IMR-90 (cell line): Measurements from ENCODE around the gene RNF112. TPM values are rescaled to one million over a fixed set of nuclear protein-coding genes. Genes with fewer than 3 reads are reported as not detected.

Experiments used
- ATAC-seq: fragments of 200-7000 bp; cut with Tn5 transposase; 2 replicates; pipeline ENCODE4 v1.9.1; 2020; ENCODE audit warnings: low read depth, mild to moderate bottlenecking, moderate library complexity
- BruUV-seq: library from RNA; stranded (reverse); fragments of 400-500 nt; replicated peaks from 2 replicates; lab custom pipeline; 2021; lab: Mats Ljungman, UMichigan
- CTCF ChIA-PET: fragments of 300-600 bp; formaldehyde crosslinking; extraction: SDS; loops from one replicate; lab custom pipeline; 2021; ENCODE audit warnings: antibody characterized with exemption; lab: Yijun Ruan, JAX
- POLR2A ChIA-PET: fragments of 300-600 bp; sonication (Branson Sonifier 250); formaldehyde crosslinking; loops from one replicate; lab custom pipeline; 2022; ENCODE audit warnings: antibody characterized with exemption; ENCODE audit not compliant: unreplicated experiment; lab: Charles Lee
- DNase-seq: peaks from one replicate; pipeline ENCODE4 v3.0.0; 2013
- H2AFZ ChIP-seq: replicated peaks from 2 replicates; pipeline ENCODE3; 2013; ENCODE audit warnings: low read length, mild to moderate bottlenecking; ENCODE audit not compliant: poor library complexity
- H2AK5ac ChIP-seq: 2 replicates; pipeline ENCODE4 v1.6.1; 2013; ENCODE audit warnings: low read depth, low read length, inconsistent platforms
- H2AK9ac ChIP-seq: replicated peaks from 2 replicates; pipeline ENCODE3; 2013; ENCODE audit warnings: mild to moderate bottlenecking, low read depth, low read length, moderate library complexity; ENCODE audit not compliant: poor library complexity
- H2BK120ac ChIP-seq: 2 replicates; pipeline ENCODE4 v1.6.1; 2013; ENCODE audit warnings: low read depth, low read length, inconsistent platforms
- H2BK15ac ChIP-seq: 3 replicates; pipeline ENCODE4 v1.6.1; 2013; ENCODE audit warnings: low read depth, low read length, inconsistent platforms
- H2BK20ac ChIP-seq: 2 replicates; pipeline ENCODE4 v1.6.1; 2013; ENCODE audit warnings: low read depth, mild to moderate bottlenecking, inconsistent platforms, low read length, moderate library complexity
- H2BK5ac ChIP-seq: 2 replicates; pipeline ENCODE4 v1.6.1; 2013; ENCODE audit warnings: mild to moderate bottlenecking, low read depth, low read length, inconsistent platforms; ENCODE audit not compliant: poor library complexity, severe bottlenecking
- H3K14ac ChIP-seq: replicated peaks from 2 replicates; pipeline ENCODE4 v1.6.1; 2013; ENCODE audit warnings: low read depth, low read length, inconsistent platforms
- H3K18ac ChIP-seq: 2 replicates; pipeline ENCODE4 v1.6.1; 2013; ENCODE audit warnings: low read depth, low read length, control low read depth
- H3K23ac ChIP-seq: 2 replicates; pipeline ENCODE4 v1.6.1; 2013; ENCODE audit warnings: low read depth, low read length, inconsistent platforms
- H3K27ac ChIP-seq: 2 replicates; pipeline ENCODE4 v1.5.1; 2013; ENCODE audit warnings: mild to moderate bottlenecking, control low read depth, low read length; ENCODE audit not compliant: insufficient read depth
- H3K27me3 ChIP-seq: 2 replicates; pipeline ENCODE4 v1.6.1; 2013; ENCODE audit warnings: low read length; ENCODE audit not compliant: control insufficient read depth, insufficient read depth
- H3K36me3 ChIP-seq: 2 replicates; pipeline ENCODE4 v1.6.1; 2013; ENCODE audit warnings: low read length, mixed read lengths; ENCODE audit not compliant: control insufficient read depth, insufficient read depth
- H3K4ac ChIP-seq: 2 replicates; pipeline ENCODE4 v1.6.1; 2013; ENCODE audit warnings: low read depth, low read length, inconsistent platforms
- H3K4me1 ChIP-seq: 2 replicates; pipeline ENCODE4 v1.6.1; 2013; ENCODE audit warnings: low read length, mixed read lengths; ENCODE audit not compliant: control insufficient read depth, insufficient read depth
- H3K4me2 ChIP-seq: 2 replicates; pipeline ENCODE4 v1.6.1; 2013; ENCODE audit warnings: low read depth, mild to moderate bottlenecking, control low read depth, low read length, moderate library complexity
- H3K4me3 ChIP-seq: 2 replicates; pipeline ENCODE4 v1.5.1; 2013; ENCODE audit warnings: low read depth, mild to moderate bottlenecking, control low read depth, low read length, moderate library complexity; ENCODE audit not compliant: insufficient read depth
- H3K56ac ChIP-seq: 2 replicates; pipeline ENCODE4 v1.6.1; 2013; ENCODE audit warnings: low read length, inconsistent platforms; ENCODE audit not compliant: insufficient read depth; ENCODE audit errors: extremely low read depth
- H3K79me1 ChIP-seq, 2 experiments: 2 replicates each; pipeline ENCODE4 v1.6.1; 2013; ENCODE audit warnings: low read length in 2 of 2, inconsistent platforms in 1 of 2, low read depth in 1 of 2
- H3K9ac ChIP-seq: 2 replicates; pipeline ENCODE4 v1.6.1; 2013; ENCODE audit warnings: low read depth, low read length, control low read depth
- H3K9me1 ChIP-seq: 2 replicates; pipeline ENCODE4 v1.6.1; 2013; ENCODE audit warnings: low read length, inconsistent platforms; ENCODE audit not compliant: insufficient read depth
- H3K9me3 ChIP-seq: 2 replicates; pipeline ENCODE4 v1.6.1; 2013; ENCODE audit warnings: low read length; ENCODE audit not compliant: control insufficient read depth, insufficient read depth
- H4K20me1 ChIP-seq: 2 replicates; pipeline ENCODE4 v1.6.1; 2013; ENCODE audit warnings: low read length, inconsistent platforms; ENCODE audit not compliant: insufficient read depth
- H4K5ac ChIP-seq: 2 replicates; pipeline ENCODE4 v1.6.1; 2013; ENCODE audit warnings: mild to moderate bottlenecking, low read depth, low read length, control low read depth
- H4K8ac ChIP-seq, 2 experiments: 2 replicates each; pipeline ENCODE4 v1.6.1; 2013; ENCODE audit warnings: low read depth in 2 of 2, low read length in 2 of 2, control low read depth in 1 of 2, inconsistent platforms in 1 of 2
- H4K91ac ChIP-seq: 2 replicates; pipeline ENCODE4 v1.6.1; 2013; ENCODE audit warnings: low read depth, low read length, inconsistent platforms; ENCODE audit not compliant: insufficient read depth
- BHLHE40 ChIP-seq: fragments of 150-350 bp; IDR thresholded peaks from 2 replicates; pipeline ENCODE4 v1.6.1; 2016; ENCODE audit warnings: mild to moderate bottlenecking, low read depth, low read length
- FOS ChIP-seq: fragments of 150-350 bp; IDR thresholded peaks from 2 replicates; pipeline ENCODE4 v1.6.1; 2016; ENCODE audit warnings: low read depth, low read length
- RAD21 ChIP-seq: IDR thresholded peaks from 2 replicates; pipeline ENCODE4 v1.6.1; 2012; ENCODE audit warnings: low read length, improper control_type of control experiment
- SMC3 ChIP-seq: fragments of 150-350 bp; IDR thresholded peaks from 2 replicates; pipeline ENCODE4 v1.6.1; 2016; ENCODE audit warnings: low read depth, mild to moderate bottlenecking, antibody characterized with exemption, low read length, moderate library complexity
- USF2 ChIP-seq: fragments of 150-350 bp; IDR thresholded peaks from 2 replicates; pipeline ENCODE4 v1.6.1; 2017; ENCODE audit warnings: mild to moderate bottlenecking, antibody characterized with exemption, low read length, low read depth
- WGBS, 2 experiments: methylation state at CpG; one replicate each; pipeline versions ENCODE4 v1.1.5 to v1.1.7; 2013; ENCODE audit warnings: missing lambda C conversion rate in 2 of 2; ENCODE audit not compliant: insufficient read length in 1 of 2; ENCODE audit errors: extremely low coverage in 2 of 2; 5-methylcytosine and 5-hydroxymethylcytosine counted together
- dilution Hi-C: fragments of 300-500 bp; cut with HindIII; formaldehyde crosslinking; loops from one replicate; pipeline ENCODE4 v1.14.3; 2018; ENCODE audit warnings: low sequenced_read_pairs; ENCODE audit not compliant: unreplicated experiment
- in situ Hi-C: fragments of 300-500 bp; cut with MboI; formaldehyde crosslinking; loops from 3 replicates; pipeline ENCODE4 v1.14.3; 2019; ENCODE audit warnings: low sequenced_read_pairs, inconsistent platforms, mixed read lengths
- intact Hi-C: fragments of 100-400 bp; cut with micrococcal nuclease; formaldehyde crosslinking; loops from 2 replicates; pipeline ENCODE4 v1.10.0; 2022
- polyA plus RNA-seq, 3 experiments: library from polyadenylated mRNA; depleted of rRNA; stranded (reverse); fragments of >200 nt; gene quantifications; 2 replicates each; pipeline ENCODE4 v1.2.3, GENCODE V29; 2012; ENCODE audit warnings: low replicate concordance in 1 of 3
- total RNA-seq: library from RNA; depleted of rRNA; stranded (reverse); fragments of >200 nt; gene quantifications from 2 replicates; pipeline ENCODE4 v1.2.3, GENCODE V29; 2012

Gene RNF112
- total and polyA plus RNA-seq, 2 of the 4 experiments (the other 2 are of a cell fraction), result 2.5 to 5.7 TPM

- Histone ChIP-seq H3K9me3 (no peaks in the 10 kb centered on the region), H3K9ac (no peak overlapping the region), H2AFZ (no peak overlapping the region), H2AK9ac (no peak overlapping the region), H3K4me3 (no peak overlapping the region), H4K20me1 (no peaks in the 10 kb centered on the region), H3K27me3 (no peaks in the 10 kb centered on the region), H4K8ac (no peak overlapping the region), H2BK20ac (no peak overlapping the region), H2BK5ac (no peak overlapping the region), H3K18ac (no peak overlapping the region), H3K36me3 (no peaks in the 10 kb centered on the region), H4K91ac (no peak overlapping the region), H2AK5ac (no peak overlapping the region), H4K5ac (no peak overlapping the region), H2BK120ac (no peak overlapping the region), H3K9me1 (0 out of 2 replicates have a peak, but pooled peaks cover 4% of the 10 kb centered on the region), H3K14ac (no peak overlapping the region), H2BK15ac (no peak overlapping the region), H3K4me1 (peaks cover 10% of the 10 kb centered on the region), H3K27ac (no peak overlapping the region), H3K4ac (no peak overlapping the region), H3K56ac (no peak overlapping the region), H3K79me1 (no peaks in the 10 kb centered on the region), H3K4me2 (no peak overlapping the region), H3K23ac (no peak overlapping the region)
- ChIA-PET CTCF (no interaction called here), POLR2A (no interaction called here)
- ATAC-seq (no peak), DNase-seq (no peak)
- WGBS, 2 experiments, result 65% methylated on average over 5 of the region's 13 CpGs; no CpG with 5 or more reads in 1 of the 2 experiments
- in situ Hi-C loops, result no loop called here
- dilution Hi-C loops, result no loop called here
- no peak for TF ChIP-seq BHLHE40
- no peak for TF ChIP-seq RAD21
- TF ChIP-seq FOS, result no peak
- no peak for TF ChIP-seq SMC3
- no peak for TF ChIP-seq USF2
- BruUV-seq, result no TSS peak
- intact Hi-C loops, result no loop called here
Observed at GRCh38 chr17:19415311-19415710, 4.3 kb downstream of the RNF112 start.
